NCI-H2081 (cell line): ENCODE data around the gene RGL3.
"Not testable (repeated sequence)": the region's sequence is repeated elsewhere in the genome, so short reads cannot be mapped to it uniquely, and the experiment has no call there.

Experiments
- DNase-seq, 2 experiments: peaks; one replicate each; lab custom pipeline; 2025; lab: John Stamatoyannopoulos, UW

The RGL3 gene

DNA sequence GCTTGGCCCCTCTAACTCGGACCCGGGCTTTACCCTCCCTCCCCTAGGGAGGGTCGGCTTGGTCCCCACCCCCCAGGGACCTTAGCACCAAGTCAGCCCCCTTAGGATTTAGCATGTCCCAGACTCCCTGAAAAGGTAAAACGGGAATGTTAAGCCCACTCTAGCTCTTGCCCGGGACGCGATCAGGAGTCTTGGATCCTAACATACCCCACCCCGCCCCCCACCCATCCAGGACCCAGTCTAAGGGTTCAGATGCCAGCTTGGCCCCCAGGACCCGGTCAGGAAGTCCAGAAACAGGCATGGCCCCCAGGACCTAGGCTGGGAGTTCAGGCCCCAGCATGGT lies 35.4 kb downstream of the RGL3 start:
- no peak for DNase-seq

DNA sequence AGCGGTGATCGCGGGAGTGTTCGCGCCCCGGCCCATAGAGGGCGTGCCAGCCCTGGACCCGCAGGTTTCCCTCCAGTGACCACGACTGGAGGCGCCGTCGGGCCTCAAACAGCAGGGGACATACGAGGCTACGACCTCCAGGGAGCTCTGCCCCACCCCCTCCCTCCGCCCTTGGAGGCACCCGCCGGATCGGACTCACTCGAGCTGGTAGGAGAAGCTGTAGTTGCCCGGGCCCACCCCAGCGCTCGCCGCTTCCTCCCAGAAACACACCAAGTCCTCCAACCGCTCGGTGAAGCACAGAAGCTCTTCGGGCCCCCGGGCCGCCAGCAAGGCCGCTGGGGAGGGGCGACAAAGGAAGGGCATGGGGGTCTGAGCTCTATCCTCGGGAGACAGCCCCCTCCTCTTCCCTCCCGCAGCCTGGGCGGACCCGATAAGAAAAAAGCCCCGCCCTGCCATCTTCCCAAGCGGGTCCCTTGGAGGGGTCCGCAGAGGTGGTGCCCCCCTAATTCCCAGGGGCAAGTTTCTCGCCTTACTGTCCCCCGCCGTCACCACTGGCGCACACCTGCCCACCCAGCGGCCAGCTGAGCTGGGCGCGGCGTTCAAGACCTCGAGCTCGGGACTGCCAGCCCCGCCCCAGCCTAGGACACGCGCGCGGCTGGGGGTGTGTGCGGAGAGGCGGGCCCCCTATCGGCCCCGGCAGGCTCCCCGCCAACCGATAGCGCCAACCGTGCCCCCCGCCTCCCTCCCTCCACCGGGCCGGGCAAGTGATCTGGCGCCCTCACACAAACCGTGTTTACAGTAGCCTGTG lies 36.0 kb downstream of the RGL3 start:
- DNase-seq = peak in 1 of 2 experiments; percentile 30

DNA sequence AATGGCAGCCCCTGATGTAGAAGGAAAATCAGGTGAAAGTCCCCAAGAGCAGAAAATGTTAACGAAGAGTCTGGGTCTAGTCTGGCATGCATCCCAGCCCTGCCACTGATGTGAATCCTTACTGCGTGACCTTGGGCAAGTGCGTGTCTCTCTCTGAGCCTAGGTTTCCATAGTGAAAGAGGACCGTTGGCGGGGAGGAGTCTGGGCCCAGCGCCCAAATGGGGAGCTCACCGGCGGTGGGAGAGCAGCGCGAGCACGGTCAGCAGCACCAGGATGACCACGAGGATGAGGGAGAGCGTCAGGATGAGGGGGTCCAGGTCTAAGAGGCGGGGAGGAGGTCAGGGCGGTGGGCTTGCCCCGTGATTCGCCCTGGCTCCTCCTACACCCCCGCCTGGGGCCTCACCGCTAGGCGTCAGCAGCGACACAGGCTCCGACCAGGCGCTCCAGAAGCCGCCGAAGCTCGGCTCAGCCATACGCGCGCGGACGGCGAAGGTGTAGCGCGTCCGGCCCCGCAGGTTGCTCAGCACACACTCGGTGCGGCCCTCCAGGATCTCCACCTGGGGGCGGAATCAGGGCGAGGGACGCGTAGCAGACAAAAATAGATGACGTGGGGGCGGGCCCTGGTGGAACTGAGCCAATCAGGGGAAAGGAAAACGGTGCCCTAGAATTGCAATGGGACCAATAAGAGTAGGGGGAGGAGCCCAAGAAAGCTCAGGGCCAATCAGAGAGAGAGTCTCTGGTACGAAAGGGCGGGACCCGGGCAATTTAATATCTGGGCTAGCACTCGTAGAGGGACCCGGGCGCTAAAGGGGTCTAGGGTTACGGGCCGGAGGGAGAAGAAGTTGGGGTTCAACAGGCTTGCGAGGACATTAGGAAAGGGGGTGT lies 38.2 kb downstream of the RGL3 start:
- peak; percentile 93 to 96 for DNase-seq

DNA sequence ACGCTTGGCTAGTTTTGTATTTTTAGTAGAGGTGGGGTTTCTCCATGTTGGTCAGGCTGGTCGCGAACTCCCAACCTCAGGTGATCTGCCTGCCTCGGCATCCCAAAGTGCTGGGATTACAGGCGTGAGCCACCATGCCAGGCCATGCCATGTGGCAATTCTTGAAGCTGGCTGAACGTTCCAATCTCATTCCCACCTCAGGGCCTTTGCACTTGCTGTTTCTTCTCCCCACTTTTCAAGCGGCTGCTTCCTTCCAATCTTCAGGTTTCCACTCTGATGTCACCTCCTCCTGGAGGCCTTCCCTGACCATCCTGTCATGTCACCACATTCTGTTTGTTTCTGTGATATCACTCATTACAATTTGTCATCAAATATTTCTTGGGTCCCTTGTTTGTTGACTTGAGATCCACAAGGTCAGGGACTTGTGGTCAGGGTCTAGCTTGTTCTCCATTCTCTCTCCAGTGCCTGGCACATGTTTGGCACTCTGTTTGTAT lies 39.2 kb downstream of the RGL3 start:
- DNase-seq = no peak

DNA sequence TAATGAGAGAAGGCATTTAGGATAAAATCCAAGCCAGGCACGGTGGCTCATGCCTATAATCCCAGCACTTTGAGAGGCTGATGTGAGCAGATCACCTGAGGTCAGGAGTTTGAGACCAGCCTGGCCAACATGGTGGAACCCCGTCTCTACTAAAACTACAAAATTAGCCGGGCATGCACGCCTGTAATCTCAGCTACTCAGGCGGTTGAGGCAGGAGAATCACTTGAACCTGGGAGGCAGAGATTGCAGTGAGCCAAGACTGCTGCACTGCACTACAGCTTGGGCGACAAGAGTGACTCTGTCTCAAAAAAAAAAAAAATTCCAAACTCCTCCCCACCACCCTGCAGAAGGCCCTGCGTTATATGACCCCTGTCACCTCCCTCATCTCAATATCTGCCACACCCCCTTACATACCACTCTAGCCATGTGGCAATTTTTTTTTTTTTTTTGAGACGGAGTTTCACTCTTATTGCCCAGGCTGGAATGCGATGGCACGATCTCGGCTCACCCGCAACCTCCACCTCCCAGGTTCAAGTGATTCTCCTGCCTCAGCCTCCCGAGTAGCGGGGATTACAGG lies 39.8 kb downstream of the RGL3 start:
- not testable (repeated sequence) for DNase-seq

DNA sequence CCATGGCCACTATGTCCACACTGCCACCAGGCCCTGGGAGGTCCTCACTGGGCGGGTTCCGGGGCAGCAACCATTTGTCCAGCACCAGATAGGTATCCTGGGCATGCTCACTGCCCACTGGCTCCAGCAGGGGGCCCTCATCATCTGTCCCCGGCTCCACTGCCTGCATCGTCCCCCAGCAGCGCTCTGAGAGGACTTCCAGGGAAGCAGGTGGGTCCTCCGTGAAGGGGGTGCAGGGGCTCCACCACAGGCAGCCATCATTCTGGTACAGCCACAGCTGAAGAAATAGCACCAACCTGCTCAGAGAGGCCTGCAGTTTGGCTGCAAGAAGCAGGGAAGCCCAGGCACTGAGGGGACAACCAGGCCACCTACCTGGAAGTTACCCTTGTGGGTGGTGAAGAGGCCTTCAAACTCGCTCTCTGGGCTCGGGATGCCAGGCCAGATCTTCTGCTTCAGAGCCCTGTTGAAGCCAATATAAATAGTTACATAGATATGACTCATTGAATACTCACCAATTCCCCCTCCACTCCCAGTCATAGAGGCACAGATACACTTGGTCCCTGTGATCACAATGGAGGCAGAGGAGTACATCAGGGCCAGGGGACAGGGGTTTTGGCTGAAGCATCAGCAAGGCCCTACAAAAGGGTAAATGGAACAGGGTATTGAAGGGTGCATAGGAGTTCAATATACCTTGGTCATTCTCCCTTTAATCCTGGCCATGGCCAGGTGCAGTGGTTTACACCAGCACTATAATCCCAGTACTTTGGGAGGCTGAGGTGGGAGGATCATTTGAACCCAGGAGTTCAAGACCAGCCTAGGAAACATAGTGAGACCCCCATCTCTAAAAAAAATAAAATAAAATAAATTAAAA lies 40.6 kb downstream of the RGL3 start:
- DNase-seq = peak; percentile 17 to 35

DNA sequence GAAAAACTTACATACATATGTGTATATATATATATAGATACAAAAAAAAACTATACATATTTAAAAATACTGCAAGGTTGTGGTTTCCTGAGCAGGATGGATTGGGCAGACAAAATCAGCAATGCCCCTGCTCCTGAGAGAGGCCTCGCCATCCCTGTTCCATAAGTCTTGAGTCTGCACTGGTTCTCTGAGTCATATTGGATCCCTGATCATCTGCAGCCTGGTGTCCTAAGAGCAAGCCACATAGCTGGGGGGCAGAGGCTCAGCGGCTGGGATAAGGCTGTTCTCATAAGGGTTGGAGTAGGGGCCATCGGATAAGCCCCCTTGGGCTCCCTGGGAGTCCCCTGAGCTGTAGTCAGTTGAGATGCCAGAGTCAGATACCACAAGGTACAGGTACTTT lies 41.4 kb downstream of the RGL3 start:
- DNase-seq = no peak

DNA sequence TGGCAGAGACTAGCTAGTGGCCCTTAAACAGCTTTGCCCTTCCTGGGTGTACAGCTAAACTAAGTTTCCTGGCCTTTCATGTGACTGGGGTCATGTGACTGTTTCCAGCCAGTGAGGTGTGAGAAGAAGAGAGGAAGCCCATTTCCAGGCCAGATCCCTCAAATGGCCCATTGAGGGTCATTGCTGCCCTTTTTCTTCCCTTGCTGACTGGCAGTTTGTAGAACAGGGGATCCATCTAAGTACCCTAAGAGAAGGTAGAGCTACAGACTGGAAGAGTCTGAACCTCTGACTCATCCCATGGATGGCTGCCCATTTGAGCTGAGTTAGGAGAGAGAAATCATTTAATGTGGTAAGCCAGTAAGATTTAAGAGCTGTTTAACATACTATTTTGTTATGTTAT lies 41.9 kb downstream of the RGL3 start:
- DNase-seq = no peak

DNA sequence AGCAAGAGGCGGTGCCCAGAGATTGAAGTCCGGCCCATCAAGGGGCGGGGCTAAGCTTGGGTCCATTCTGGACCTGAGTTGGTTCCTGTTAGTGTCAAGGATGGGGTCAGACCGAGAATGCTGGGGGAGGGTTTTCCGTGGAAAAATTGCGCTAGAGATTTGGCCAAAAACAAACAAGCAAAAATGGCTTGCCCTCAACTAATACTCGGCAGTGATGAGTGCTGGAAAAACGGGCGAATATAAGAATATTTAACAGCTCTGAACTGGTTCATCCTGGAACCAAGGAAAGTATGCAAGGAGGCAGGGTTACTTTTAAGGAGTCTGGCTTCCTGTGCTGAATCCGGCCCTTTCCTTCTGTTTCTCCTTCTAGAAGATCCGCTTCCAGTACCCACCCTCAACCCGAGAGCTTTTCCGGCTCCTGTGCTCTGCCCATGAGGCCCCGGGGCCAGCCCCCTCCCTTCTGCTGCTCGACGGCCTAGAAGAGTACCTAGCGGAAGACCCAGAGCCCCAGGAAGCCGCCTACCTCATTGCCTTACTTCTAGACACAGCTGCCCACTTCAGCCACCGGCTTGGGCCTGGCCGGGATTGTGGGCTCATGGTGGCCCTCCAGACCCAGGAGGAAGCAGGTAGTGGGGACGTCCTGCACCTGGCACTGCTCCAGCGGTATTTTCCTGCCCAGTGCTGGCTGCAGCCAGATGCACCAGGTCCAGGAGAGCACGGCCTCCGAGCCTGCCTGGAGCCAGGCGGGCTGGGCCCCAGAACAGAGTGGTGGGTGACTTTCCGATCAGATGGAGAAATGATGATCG lies 43.8 kb downstream of the RGL3 start:
- peak; percentile 35 to 68 for DNase-seq

DNA sequence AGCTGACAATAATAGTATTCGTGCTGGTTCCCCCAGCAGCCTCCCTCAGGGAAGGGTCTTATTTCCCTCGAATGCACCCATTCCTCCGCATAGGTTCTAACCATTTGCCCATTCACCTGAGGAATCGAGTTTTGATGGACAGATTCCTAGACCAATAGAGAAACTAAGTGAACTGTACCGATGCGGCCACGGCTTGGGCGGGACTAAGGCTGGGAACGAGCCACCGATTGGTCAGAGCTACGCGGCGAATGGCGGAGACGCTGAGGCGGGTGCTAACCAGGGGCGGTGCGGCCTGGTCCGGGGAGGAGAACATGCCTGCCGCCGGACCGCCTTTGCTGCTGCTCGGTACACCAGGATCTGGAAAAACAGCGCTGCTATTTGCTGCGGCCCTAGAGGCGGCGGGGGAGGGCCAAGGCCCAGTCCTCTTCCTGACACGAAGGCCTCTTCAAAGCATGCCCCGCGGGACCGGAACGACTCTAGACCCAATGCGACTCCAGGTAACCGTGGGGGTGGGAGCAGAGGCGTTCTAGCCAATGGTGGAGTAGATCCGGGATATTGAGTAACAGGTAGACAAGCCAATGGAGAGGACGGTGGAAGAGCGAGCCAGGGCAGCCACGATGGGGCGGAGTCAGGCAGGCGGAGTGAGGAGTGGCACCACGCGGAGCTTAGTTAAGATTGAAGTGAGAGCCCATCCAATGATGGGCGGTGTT lies 44.5 kb downstream of the RGL3 start, which contains the start of gene SWSAP1:
Gene SWSAP1 (plus strand): TSS at position 234 of the 710 bp plus-strand sequence. CDS start 15 bp downstream, at position 249.
- DNase-seq = peak; percentile 99

DNA sequence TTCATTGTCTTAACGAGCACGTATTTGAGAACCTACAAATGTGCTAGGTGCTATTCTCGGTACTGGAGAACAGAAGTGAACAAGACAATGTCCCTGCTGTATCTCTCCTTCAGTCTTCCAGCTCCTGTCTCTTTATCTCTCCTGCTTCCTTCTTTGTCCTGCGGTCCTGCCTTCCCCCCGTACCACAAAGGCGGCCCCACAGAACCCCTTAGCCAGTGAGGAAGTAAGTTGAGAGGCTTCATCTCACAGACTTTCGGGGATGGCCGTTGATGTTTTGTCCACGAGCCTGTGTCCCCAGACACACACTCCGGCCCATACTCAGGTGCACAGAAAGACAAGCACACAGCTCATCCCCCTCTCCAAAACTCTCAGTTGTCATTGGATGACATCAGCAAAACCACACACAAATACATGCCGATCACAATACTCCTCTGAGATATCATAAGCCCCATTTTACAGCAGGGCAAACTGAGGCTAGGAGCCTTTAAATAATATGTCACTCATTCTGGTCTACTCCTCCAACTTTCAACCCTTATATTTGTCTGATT lies 45.2 kb downstream of the RGL3 start:
- no peak for DNase-seq

DNA sequence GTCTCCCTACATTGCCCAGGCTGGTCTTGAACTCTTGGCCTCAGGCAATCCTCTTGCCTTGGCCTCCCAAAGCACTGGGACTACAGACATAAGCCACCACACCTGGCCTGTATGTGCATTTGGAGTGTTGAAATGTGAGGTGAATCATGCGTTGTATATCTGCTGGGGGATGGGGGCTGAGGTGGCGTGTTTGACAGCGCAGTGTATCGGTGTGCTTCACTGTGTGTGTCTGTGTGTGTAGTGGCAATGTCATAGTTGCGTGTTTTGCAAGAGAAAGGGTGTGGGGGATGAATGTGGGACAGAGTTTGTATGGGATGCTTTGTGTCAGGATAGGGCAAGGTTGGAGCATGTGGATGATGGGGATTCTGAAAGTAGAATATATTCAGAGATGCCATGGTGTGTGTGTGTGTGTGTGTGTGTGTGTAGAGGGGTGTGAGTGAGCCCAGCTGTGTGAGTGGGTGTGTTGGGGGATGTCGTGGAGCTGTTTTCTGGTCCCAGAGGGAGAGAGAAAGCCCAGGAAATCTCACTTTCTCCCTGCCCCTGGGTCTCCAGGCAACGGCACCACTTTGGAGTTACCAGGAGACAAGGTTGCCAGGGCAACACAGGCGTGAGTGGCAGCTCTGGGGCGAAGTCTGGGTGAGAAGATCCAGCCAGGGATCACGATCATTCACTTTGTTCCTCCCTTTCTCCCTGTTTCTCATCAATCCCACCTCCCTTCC lies 45.8 kb downstream of the RGL3 start:
- DNase-seq = peak; percentile 60 to 77

DNA sequence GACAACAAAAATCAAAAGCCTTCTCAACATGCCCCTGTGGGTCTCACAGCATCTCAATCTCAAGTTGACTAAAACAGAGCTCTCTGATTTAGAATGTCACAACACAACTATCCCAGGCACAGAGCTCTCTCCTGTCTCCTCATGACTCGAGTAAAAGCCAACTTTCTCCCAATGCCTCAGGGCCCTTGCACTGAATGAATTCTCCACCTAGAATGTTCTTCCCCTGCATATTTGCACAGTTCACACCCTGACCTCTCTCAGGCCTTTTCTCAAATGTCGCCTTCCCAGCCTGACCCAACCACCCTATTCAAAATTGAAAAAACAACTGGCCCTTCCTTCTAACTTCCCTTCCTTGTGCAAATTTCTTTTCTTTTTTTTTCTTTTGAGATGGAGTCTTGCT lies 48.4 kb downstream of the RGL3 start:
- no peak for DNase-seq

DNA sequence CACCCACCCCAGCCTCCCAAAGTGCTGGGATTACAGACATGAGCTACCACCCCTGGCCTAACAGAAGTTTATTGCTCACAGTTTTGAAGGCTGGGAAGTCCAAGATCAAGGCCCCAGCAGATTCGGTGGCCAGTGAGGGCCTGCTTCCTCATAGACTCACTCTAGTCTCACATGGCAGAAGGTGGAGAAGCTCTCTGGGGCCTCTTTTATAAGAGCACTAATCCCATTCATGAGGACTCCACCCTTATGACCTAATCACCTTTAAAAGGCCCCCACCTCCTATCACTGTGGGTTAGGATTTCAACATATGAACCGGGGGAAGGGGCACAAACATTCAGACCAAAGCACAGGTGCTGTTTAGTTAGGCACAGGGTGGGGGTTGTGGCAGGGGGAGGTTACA lies 51.6 kb downstream of the RGL3 start:
- DNase-seq = no peak

DNA sequence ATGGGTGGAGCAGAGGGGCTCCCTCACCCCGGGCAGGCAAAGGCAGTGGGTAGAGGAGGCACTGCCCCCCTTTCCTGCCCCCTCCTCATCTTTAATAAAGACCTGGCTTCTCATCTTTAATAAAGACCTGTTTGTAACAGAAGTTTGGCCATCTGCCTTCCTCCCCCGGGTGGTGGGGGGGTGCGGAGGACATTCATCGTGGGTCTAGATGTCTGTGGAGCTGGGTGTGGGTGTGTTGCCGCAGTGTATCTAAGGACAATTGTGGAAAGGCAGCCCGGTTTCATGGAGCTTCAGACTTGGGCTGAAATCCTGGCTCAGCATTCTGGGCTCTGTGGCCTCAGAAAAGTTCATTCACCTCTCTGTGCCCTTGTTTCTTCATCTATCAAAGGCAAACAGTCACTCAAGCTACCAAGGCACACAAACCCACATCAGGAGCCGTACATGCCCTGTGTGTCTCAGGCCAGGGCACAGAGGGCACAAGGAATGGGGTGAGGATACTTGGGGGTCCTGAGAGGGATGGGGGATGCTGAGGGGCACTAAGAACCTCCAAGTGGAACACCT lies 53.5 kb downstream of the RGL3 start:
- no peak for DNase-seq

DNA sequence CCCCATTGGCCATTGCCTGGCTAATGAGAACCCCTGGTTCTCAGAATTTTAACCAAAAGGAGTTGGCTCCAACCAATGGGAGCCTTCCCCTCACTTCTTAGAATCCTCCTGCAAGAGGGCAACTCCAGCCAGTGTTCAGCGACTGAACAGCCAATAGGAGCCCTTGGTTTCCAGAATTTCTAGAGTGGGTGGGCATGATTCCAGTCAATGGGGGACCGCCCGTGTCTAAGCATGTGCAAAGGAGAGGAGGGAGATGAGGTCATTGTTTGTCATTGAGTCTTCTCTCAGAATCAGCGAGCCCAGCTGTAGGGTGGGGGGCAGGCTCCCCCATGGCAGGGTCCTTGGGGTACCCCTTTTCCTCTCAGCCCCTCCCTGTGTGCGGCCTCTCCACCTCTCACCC lies 54.2 kb downstream of the RGL3 start:
- no peak for DNase-seq

DNA sequence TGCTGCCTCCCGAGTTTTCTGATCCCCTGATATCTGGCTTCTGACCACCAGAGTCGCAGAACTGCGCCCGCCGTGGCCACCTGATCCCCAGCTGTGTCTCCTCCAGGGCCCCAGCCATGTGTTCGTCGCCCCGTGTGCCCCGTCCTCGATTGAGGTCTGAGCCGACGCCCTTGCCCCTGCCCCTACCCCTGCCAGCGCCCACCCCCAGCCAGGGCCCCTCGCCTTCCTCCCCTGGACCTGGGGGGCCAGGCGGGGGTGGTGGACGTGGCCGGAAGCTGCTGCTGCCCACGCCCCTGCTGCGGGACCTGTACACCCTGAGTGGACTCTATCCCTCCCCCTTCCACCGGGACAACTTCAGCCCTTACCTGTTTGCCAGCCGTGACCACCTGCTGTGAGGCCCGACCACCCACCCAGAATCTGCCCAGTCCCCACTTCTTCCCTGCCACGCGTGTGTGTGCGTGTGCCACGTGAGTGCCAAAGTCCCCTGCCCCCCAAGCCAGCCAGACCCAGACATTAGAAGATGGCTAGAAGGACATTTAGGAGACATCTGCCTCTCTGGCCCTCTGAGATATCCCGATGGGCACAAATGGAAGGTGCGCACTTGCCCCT lies 54.7 kb downstream of the RGL3 start:
- DNase-seq = no peak

DNA sequence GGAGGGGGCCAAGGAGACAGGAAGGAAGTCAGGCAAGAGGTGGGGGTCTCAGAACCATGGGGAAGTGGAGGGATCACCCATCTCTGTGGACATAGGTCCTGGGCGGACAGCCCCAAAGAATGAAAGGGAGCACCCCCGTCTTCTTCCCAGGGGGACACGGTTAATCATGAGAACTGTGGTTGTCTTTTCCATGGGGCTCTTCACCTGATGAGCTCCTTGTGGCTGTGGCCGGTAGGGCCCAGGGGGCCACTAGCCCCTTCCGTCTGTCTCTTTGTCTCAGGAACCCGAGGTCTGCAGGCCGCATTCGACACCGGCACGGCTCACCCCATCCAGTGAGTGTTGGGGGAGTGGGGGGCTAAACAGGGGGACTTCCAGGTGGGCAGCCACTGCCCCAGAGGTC lies 55.2 kb downstream of the RGL3 start:
- no peak for DNase-seq
